HG03064 (cell line): Measurements from ENCODE around the gene WRAP53.
"Not testable (repeated sequence)": the region's sequence is repeated elsewhere in the genome, so short reads cannot be mapped to it uniquely, and the experiment has no call there.

Experiments
- ATAC-seq: cut with Tn5 transposase; IDR thresholded peaks from one replicate; pipeline ENCODE4 v1.9.1; 2021; ENCODE audit warnings: low read depth; ENCODE audit not compliant: unreplicated experiment

WRAP53 gene

DNA sequence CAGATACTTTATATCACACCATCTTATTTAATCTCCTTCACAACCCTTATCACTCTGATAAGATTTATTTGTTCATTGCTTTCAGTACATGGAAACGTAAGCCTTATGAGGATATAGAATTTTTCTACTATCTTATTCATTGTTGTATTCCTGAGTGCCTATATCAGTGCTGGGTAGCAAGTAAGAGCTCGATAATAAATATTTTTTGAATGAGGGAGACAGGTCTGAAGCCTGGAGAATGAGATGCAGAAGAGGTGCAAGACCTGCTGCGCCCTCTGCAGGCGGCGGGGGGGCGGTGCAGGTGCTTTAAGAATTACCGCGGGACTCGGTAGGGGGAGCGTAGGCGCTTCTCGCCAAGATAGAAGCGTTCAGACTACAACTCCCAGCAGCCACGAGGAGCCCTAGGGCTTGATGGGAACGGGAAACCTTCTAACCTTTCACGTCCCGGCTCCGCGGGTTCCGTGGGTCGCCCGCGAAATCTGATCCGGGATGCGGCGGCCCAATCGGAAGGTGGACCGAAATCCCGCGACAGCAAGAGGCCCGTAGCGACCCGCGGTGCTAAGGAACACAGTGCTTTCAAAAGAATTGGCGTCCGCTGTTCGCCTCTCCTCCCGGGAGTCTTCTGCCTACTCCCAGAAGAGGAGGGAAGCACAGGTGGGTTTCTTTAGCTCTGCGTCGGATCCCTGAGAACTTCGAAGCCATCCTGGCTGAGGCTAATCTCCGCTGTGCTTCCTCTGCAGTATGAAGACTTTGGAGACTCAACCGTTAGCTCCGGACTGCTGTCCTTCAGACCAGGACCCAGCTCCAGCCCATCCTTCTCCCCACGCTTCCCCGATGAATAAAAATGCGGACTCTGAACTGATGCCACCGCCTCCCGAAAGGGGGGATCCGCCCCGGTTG lies at the start of gene WRAP53:
WRAP53 (plus strand) TSS at position 570 of the 900 bp plus-strand sequence; CDS start at position 742, 172 bp downstream.
- peak; percentile 61 for ATAC-seq

DNA sequence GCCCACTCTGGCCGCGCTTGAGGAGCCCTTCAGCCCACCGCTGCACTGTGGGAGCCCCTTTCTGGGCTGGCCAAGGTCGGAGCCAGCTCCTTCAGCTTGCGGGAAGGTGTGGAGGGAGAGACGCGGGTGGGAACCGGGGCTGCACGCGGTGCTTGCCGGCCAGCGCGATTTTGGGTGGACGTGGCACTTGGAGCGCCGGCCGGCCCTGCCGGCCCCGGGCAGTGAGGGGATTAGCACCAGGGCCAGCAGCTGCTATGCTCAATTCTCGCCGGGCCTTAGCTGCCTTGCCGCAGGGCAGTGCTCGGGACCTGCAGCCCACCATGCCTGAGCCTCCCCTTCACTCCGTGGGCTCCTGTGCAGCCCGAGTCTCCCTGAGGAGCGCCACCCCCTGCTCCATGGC lies 47.5 kb upstream of the WRAP53 start:
- no peak for ATAC-seq

DNA sequence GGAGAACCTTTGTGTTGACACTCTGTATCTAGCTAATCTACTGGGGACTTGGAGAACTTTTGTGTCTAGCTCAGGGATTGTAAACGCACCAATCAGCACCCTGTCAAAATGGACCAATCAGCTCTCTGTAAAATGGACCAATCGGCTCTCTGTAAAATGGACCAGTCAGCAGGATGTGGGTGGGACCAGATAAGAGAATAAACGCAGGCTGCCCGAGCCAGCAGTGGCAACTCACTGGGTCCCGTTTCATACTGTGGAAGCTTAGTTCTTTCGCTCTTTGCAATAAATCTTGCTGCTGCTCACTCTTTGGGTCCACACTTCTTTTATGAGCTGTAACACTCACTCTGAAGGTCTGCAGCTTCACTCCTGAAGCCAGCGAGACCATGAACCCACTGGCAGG lies 46.6 kb upstream of the WRAP53 start:
- not testable (repeated sequence) for ATAC-seq

DNA sequence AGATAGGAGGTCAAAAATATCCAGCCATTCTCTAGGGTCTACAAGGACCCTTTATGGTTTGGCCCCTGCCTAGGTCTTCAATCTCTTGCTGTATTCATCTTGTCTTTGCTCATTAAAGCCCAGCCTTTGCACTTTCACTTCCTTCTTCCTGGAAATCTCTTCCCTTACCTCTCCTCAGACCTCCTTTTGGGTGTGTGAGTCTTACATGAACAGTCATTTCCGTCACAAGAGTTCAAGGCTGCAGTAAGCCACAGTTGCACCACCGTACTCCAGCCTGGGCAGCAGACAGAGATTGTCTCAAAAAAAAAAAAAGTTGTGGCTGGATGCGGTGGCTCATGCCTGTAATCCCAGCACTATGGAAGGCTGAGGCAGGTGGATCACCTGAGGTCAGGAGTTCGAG lies 43.5 kb upstream of the WRAP53 start:
- no peak for ATAC-seq

- ATAC-seq, result no peak
Observed at GRCh38 chr17:7646457-7646856, 41.8 kb upstream of the WRAP53 start.

DNA sequence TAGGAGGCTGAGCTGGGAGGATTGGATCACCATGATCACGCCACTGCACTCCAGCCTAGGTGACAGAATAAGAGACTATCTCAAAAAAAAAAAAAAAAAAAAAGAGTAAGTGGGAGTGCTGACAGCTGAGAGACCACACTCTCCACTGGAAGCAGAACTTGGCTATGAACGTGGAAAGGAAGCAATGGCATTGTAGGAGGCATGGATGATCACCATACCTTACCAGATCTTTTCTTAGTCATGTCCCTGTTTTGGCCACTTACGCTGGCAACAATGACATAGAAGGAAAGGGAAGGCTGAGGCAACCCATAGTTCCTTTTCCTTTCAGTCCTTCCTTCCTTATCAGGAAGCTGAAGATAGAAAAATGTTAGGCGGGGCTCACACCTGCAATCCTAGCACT lies 41.3 kb upstream of the WRAP53 start:
- ATAC-seq, result no peak

GRCh38 chr17:7650509-7651096 lies 37.7 kb upstream of the WRAP53 start, which contains the start of gene ATP1B2:
Gene ATP1B2 (plus strand): TSS chr17:7650926. CDS start chr17:7651519, 593 bp downstream.
- no peak for ATAC-seq

GRCh38 chr17:7651097-7651664 lies 37.1 kb upstream of the WRAP53 start:
- ATAC-seq, result no peak

DNA sequence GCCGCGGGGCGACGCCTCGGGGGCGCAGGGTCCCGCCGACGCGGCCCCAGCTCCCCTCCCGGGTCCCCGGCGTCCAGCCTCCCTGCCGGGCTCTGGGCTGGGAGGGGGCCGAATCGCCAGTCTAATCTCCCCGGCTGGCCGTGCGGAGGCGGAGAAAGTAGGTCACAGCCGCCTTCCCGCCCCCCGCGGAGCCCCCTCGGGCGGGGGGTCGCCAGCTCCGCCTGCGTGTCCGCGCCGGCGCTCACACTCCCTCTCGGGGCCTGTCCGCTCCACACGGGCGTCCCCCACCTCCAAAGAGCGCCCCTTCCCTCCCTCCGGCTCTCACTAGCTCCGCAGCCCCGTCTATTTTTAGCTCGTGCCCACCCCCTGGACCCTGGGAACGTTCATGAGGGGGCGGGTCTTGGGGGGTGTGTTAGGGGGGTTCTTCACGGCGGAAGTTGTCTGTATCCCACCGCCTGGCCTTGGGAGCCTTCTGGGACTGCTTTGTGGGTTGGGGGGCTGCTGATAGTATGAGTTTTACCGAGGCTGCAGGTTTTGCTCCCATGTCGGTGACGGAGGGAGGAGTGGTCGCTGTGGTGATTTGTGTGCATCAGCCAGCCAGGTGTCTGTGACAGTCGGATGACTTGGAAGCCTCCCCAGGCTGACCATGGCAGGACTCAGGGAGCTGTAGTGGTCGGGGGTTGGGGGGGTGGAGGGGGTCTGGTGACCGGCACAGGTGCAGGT lies 36.5 kb upstream of the WRAP53 start:
- ATAC-seq, result no peak

- no peak for ATAC-seq
Observed at GRCh38 chr17:7652388-7653356, 35.6 kb upstream of the WRAP53 start.

GRCh38 chr17:7654832-7655540 lies 33.3 kb upstream of the WRAP53 start:
- ATAC-seq, result no peak

DNA sequence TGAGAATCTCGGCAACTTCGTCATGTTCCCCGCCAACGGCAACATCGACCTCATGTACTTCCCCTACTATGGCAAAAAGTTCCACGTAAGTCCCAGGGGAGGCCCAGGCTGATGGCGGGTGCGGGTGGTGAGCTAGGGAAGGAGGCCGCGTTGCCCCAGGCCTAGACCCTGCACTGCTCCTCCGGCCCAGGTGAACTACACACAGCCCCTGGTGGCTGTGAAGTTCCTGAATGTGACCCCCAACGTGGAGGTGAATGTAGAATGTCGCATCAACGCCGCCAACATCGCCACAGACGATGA lies 32.8 kb upstream of the WRAP53 start:
- ATAC-seq, result no peak

DNA sequence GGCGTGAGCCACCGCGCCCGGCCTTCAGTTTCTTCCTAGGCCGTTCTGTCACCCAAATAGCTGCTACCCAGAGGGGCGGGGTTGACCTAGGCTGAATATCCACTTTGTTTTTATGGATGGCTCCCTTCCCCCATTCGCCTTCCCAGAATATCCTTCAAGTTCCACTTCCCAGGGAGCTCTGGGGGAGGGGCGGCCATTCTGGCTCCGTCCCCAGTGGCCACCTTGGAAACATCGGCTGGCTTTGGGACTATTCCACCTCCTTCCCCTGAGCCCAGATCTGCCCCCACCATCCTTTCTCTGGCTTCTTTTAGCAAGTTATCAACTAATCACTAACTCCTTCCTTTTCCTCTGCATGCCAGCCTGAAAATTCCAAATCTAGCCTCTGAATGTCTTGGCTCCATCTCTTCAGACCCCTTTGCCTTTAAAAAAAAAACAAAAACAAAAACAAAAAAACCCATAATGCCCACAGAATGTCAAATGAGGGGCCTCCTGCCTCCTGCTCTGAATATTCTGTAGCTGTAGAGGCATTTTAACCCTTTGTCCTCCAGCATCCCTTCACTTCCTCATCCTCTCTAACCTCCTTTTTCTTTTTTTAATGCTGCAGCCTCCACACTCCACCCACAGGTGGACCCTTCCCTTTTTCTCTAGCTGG lies 31.2 kb upstream of the WRAP53 start:
- ATAC-seq, result no peak

- no peak for ATAC-seq
Observed at GRCh38 chr17:7667656-7668406, 20.4 kb upstream of the WRAP53 start.

GRCh38 chr17:7668482-7668881 lies 19.8 kb upstream of the WRAP53 start:
- ATAC-seq, result no peak

- no peak for ATAC-seq
Observed at GRCh38 chr17:7673239-7673638, 15.0 kb upstream of the WRAP53 start.

GRCh38 chr17:7674934-7675333 lies 13.3 kb upstream of the WRAP53 start:
- ATAC-seq, result no peak

- ATAC-seq, result no peak
Observed at GRCh38 chr17:7676533-7676932, 11.7 kb upstream of the WRAP53 start.
